Smooth muscle cell of the brain vasculature (primary cell): ENCODE results near the gene SOX18.
"Not testable (repeated sequence)": the region's sequence is repeated elsewhere in the genome, so short reads cannot be mapped to it uniquely, and the experiment has no call there.

Experiments used
- DNase-seq: peaks from one replicate; pipeline ENCODE4 v3.0.0-alpha.2; 2012; ENCODE audit warnings: low read depth, low spot score

SOX18 gene

GRCh38 chr20:64023361-64024140, 25.9 kb downstream of the SOX18 start:
- DNase-seq: no peak

GRCh38 chr20:64022671-64023360, 26.6 kb downstream of the SOX18 start:
- no peak for DNase-seq

GRCh38 chr20:64021124-64021975, 28.1 kb downstream of the SOX18 start:
- no peak for DNase-seq

GRCh38 chr20:64015635-64016034, 33.8 kb downstream of the SOX18 start:
- DNase-seq: no peak

- not testable (repeated sequence) for DNase-seq
These were observed 36.9 kb downstream of the SOX18 start for GRCh38 chr20:64012385-64013154.

GRCh38 chr20:64011366-64011779, 38.1 kb downstream of the SOX18 start:
- DNase-seq: no peak

GRCh38 chr20:64010711-64011237, 38.7 kb downstream of the SOX18 start:
- no peak for DNase-seq

- no peak for DNase-seq
These were observed 39.5 kb downstream of the SOX18 start for GRCh38 chr20:64009811-64010387.

GRCh38 chr20:64006902-64007301, 42.5 kb downstream of the SOX18 start:
- no peak for DNase-seq

- DNase-seq: no peak
These were observed 42.9 kb downstream of the SOX18 start for GRCh38 chr20:64006490-64006889.

GRCh38 chr20:64005394-64005793, 44.0 kb downstream of the SOX18 start:
- DNase-seq: no peak

- no peak for DNase-seq
These were observed 45.3 kb downstream of the SOX18 start for GRCh38 chr20:64003960-64004725.

- no peak for DNase-seq
These were observed 47.8 kb downstream of the SOX18 start for GRCh38 chr20:64001607-64002011.

- no peak for DNase-seq
These were observed 48.5 kb downstream of the SOX18 start for GRCh38 chr20:64000906-64001305.
